SH-SY5Y (cell line): Measurements from ENCODE around the gene CHEK1.

Experiments
- GATA2 ChIP-seq: IDR thresholded peaks from 2 replicates; pipeline ENCODE4 v1.6.1; 2011; ENCODE audit warnings: mild to moderate bottlenecking, low read depth, low read length
- GATA3 ChIP-seq: IDR thresholded peaks from 2 replicates; pipeline ENCODE4 v1.6.1; 2011; ENCODE audit warnings: low read depth, mild to moderate bottlenecking, low read length, moderate library complexity

The CHEK1 gene

GRCh38 chr11:125667151-125667550, 42.2 kb downstream of the CHEK1 start:
- no peak for TF ChIP-seq GATA2
- no peak for TF ChIP-seq GATA3

GRCh38 chr11:125670172-125670571, 45.2 kb downstream of the CHEK1 start:
- TF ChIP-seq GATA3 (no peak), GATA2 (no peak)

GRCh38 chr11:125671561-125671960, 46.6 kb downstream of the CHEK1 start:
- TF ChIP-seq GATA3, result no peak
- no peak for TF ChIP-seq GATA2

- TF ChIP-seq GATA3, result no peak
- no peak for TF ChIP-seq GATA2
Observed at GRCh38 chr11:125674210-125674609, 49.2 kb downstream of the CHEK1 start.

GRCh38 chr11:125675196-125675595, 50.2 kb downstream of the CHEK1 start:
- no peak for TF ChIP-seq GATA2
- no peak for TF ChIP-seq GATA3

GRCh38 chr11:125679397-125679796, 54.4 kb downstream of the CHEK1 start:
- no peak for TF ChIP-seq GATA2

GRCh38 chr11:125679837-125680236, 54.9 kb downstream of the CHEK1 start:
- TF ChIP-seq GATA3 (no peak), GATA2 (no peak)

- no peak for TF ChIP-seq GATA3
- TF ChIP-seq GATA2, result no peak
Observed at GRCh38 chr11:125680747-125681146, 55.8 kb downstream of the CHEK1 start, which contains the start of gene ACRV1. TSS of gene ACRV1 (minus strand) at chr11:125680847. CDS start at chr11:125680780, 67 bp downstream.

GRCh38 chr11:125685228-125685627, 60.3 kb downstream of the CHEK1 start:
- no peak for TF ChIP-seq GATA2
- no peak for TF ChIP-seq GATA3

- TF ChIP-seq GATA2 (no peak), GATA3 (no peak)
Observed at GRCh38 chr11:125688066-125688465, 63.1 kb downstream of the CHEK1 start.

GRCh38 chr11:125688632-125689031, 63.7 kb downstream of the CHEK1 start:
- TF ChIP-seq GATA2, result no peak
- no peak for TF ChIP-seq GATA3

GRCh38 chr11:125689274-125689859, 64.4 kb downstream of the CHEK1 start:
- TF ChIP-seq GATA3, result no peak
- no peak for TF ChIP-seq GATA2

GRCh38 chr11:125690006-125690405, 65.0 kb downstream of the CHEK1 start:
- TF ChIP-seq GATA3 (no peak), GATA2 (no peak)

- no peak for TF ChIP-seq GATA3
- TF ChIP-seq GATA2, result no peak
Observed at GRCh38 chr11:125692887-125693286, 67.9 kb downstream of the CHEK1 start.

GRCh38 chr11:125694951-125695350, 70.0 kb downstream of the CHEK1 start:
- no peak for TF ChIP-seq GATA3
